ENCODE results near the gene MBOAT1.

MBOAT1 gene

DNA sequence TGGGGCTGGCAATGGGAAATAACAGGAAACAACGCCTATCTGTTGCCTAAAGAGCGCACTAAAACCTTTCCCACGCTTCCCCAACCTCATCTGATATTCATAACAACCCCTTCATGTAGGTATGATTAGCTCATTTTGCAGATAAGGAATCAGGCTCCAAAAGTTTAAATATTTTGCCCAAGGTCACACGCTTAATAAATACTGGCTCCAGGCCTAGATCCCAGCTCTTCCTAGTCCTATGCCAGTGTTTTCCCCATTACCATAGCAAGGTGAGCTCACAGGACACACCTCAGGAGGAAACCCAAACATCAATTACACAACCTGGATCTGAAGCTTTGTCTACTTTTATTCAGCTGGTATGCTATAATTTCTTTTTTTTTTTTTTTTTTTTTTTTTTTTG is 19.6 kb downstream of the MBOAT1 start:
- Histone ChIP-seq H4K20me1 (ENCODE audit: insufficient read depth, low read length, poor library complexity, severe bottlenecking) (no peaks in the 10 kb centered on the region), H3K4me3 (ENCODE audit: low read length, poor library complexity, severe bottlenecking) (no peak overlapping the region), H3F3A (ENCODE audit: low read depth) (no peaks in the 10 kb centered on the region), H3K79me2 (ENCODE audit: insufficient read depth, low read length) (peaks cover 21% of the 10 kb centered on the region; the same call in 1 of the 2 replicates), H2AFZ (ENCODE audit: low read length) (no peak overlapping the region), H3K4me2 (ENCODE audit: low read depth, low read length, poor library complexity, severe bottlenecking) (no peak overlapping the region), H3K9me3 (ENCODE audit: insufficient read depth, low read depth, low read length) (no peaks in the 10 kb centered on the region), H3K4me1 (ENCODE audit: insufficient read depth, low read length, poor library complexity, severe bottlenecking) (peaks cover 3% of the 10 kb centered on the region), H3K9me2 (replicated peaks; ENCODE audit: low read depth, low read length) (no peaks in the 10 kb centered on the region), H3K9ac (ENCODE audit: low read depth, low read length, poor library complexity, severe bottlenecking) (no peak overlapping the region), H3K36me3 (ENCODE audit: insufficient read depth, low read length) (no peaks in the 10 kb centered on the region), H3K27me3 (ENCODE audit: insufficient read depth, low read length, poor library complexity, severe bottlenecking) (no peaks in the 10 kb centered on the region)
- no peak for TF ChIP-seq EZH2phosphoT487 (IDR thresholded peaks at IDR 0.05; ENCODE audit: borderline replicate concordance)
- TF ChIP-seq, protein P1, sequence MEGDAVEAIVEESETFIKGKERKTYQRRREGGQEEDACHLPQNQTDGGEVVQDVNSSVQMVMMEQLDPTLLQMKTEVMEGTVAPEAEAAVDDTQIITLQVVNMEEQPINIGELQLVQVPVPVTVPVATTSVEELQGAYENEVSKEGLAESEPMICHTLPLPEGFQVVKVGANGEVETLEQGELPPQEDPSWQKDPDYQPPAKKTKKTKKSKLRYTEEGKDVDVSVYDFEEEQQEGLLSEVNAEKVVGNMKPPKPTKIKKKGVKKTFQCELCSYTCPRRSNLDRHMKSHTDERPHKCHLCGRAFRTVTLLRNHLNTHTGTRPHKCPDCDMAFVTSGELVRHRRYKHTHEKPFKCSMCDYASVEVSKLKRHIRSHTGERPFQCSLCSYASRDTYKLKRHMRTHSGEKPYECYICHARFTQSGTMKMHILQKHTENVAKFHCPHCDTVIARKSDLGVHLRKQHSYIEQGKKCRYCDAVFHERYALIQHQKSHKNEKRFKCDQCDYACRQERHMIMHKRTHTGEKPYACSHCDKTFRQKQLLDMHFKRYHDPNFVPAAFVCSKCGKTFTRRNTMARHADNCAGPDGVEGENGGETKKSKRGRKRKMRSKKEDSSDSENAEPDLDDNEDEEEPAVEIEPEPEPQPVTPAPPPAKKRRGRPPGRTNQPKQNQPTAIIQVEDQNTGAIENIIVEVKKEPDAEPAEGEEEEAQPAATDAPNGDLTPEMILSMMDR (conservative IDR thresholded peaks at IDR 0.05; ENCODE audit: low read length) = no peak

DNA sequence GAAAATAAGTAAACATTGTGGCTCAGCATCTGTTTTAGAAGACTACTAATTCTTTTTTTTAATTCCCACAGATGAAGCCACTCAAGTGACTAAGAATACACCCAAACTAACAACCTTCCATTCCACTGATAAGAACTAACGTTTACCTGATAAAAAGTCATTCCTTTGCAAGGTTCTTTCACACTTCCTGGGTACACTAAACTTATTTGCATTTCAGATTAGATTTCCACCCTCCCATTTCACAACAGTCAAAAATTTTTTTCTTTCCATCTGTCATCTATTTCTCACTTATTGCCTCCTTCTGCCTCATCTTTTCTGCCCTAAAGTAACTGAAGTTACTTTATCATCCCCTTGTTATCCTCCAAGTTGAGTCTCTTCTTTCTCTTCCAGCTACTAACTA is 20.3 kb downstream of the MBOAT1 start:
- H3K4me2 ChIP-seq (ENCODE audit: low read depth, low read length, poor library complexity, severe bottlenecking) = no peak overlapping the region
- H4K20me1 ChIP-seq (ENCODE audit: insufficient read depth, low read length, poor library complexity, severe bottlenecking) = no peaks in the 10 kb centered on the region
- H3F3A ChIP-seq (ENCODE audit: low read depth) = no peaks in the 10 kb centered on the region
- H2AFZ ChIP-seq (ENCODE audit: low read length) = no peak overlapping the region
- H3K4me3 ChIP-seq (ENCODE audit: low read length, poor library complexity, severe bottlenecking) = no peak overlapping the region
- no peaks in the 10 kb centered on the region for H3K9me3 ChIP-seq (ENCODE audit: insufficient read depth, low read depth, low read length)
- peaks cover 3% of the 10 kb centered on the region for H3K4me1 ChIP-seq (ENCODE audit: insufficient read depth, low read length, poor library complexity, severe bottlenecking)
- peaks cover 18% of the 10 kb centered on the region; the same call in 1 of the 2 replicates for H3K79me2 ChIP-seq (ENCODE audit: insufficient read depth, low read length)
- no peaks in the 10 kb centered on the region for H3K9me2 ChIP-seq (replicated peaks; ENCODE audit: low read depth, low read length)
- TF ChIP-seq, protein P1 (conservative IDR thresholded peaks at IDR 0.05; ENCODE audit: low read length) = no peak
- TF ChIP-seq EZH2phosphoT487 (IDR thresholded peaks at IDR 0.05; ENCODE audit: borderline replicate concordance) = no peak
- no peak overlapping the region for H3K9ac ChIP-seq (ENCODE audit: low read depth, low read length, poor library complexity, severe bottlenecking)
- no peaks in the 10 kb centered on the region for H3K27me3 ChIP-seq (ENCODE audit: insufficient read depth, low read length, poor library complexity, severe bottlenecking)
- H3K36me3 ChIP-seq (ENCODE audit: insufficient read depth, low read length) = no peaks in the 10 kb centered on the region

- H3F3A ChIP-seq (ENCODE audit: low read depth) = no peaks in the 10 kb centered on the region
- no peaks in the 10 kb centered on the region for H3K9me3 ChIP-seq (ENCODE audit: insufficient read depth, low read depth, low read length)
- H2AFZ ChIP-seq (ENCODE audit: low read length) = no peak overlapping the region
- no peak overlapping the region for H3K9ac ChIP-seq (ENCODE audit: low read depth, low read length, poor library complexity, severe bottlenecking)
- H3K4me3 ChIP-seq (ENCODE audit: low read length, poor library complexity, severe bottlenecking) = no peak overlapping the region
- no peaks in the 10 kb centered on the region for H3K79me2 ChIP-seq (ENCODE audit: insufficient read depth, low read length)
- no peaks in the 10 kb centered on the region for H4K20me1 ChIP-seq (ENCODE audit: insufficient read depth, low read length, poor library complexity, severe bottlenecking)
- peaks cover 3% of the 10 kb centered on the region for H3K4me1 ChIP-seq (ENCODE audit: insufficient read depth, low read length, poor library complexity, severe bottlenecking)
- no peaks in the 10 kb centered on the region for H3K36me3 ChIP-seq (ENCODE audit: insufficient read depth, low read length)
- H3K9me2 ChIP-seq (replicated peaks; ENCODE audit: low read depth, low read length) = no peaks in the 10 kb centered on the region
- H3K27me3 ChIP-seq (ENCODE audit: insufficient read depth, low read length, poor library complexity, severe bottlenecking) = no peaks in the 10 kb centered on the region
- H3K4me2 ChIP-seq (ENCODE audit: low read depth, low read length, poor library complexity, severe bottlenecking) = no peak overlapping the region
- TF ChIP-seq, protein P1 (conservative IDR thresholded peaks at IDR 0.05; ENCODE audit: low read length) = no peak
- TF ChIP-seq EZH2phosphoT487 (IDR thresholded peaks at IDR 0.05; ENCODE audit: borderline replicate concordance) = no peak
Measured at GRCh38 chr6:20188630-20189075, 23.6 kb downstream of the MBOAT1 start.

Measured in Loucy (cell line).